Kidney (tissue), 14 donors: ENCODE results near the gene GADD45A. TPM values are rescaled to one million over a fixed set of nuclear protein-coding genes. Genes with fewer than 3 reads are reported as not detected.

Source experiments
- DNase-seq, 5 donors: peaks; one replicate each; pipeline ENCODE4 v3.0.0-alpha.2; 2013 to 2020
- FAIRE-seq: peaks from 2 replicates; lab custom pipeline; 2012; peaks lifted over from hg19 to GRCh38; lab: Jason Lieb, UNC
- H3K27ac ChIP-seq, 2 donors: one replicate each; pipeline ENCODE4 v1.7.0; 2013; ENCODE audit warnings: low read depth in 2 of 2, low read length in 2 of 2, inconsistent platforms in 1 of 2
- H3K27me3 ChIP-seq: one replicate; pipeline ENCODE4 v1.7.1; 2013; ENCODE audit warnings: low read length, inconsistent platforms; ENCODE audit not compliant: control insufficient read depth, insufficient read depth
- H3K36me3 ChIP-seq, 3 donors: one replicate each; pipeline versions ENCODE4 v1.7.0 to v1.7.1; 2013; ENCODE audit warnings: low read length in 3 of 3, control low read depth in 1 of 3, inconsistent platforms in 1 of 3; ENCODE audit not compliant: insufficient read depth in 3 of 3, control insufficient read depth in 2 of 3
- H3K4me1 ChIP-seq, 3 donors: one replicate each; pipeline versions ENCODE4 v1.7.0 to v1.7.1; 2013; ENCODE audit warnings: low read length in 3 of 3, inconsistent platforms in 1 of 3, low read depth in 1 of 3; ENCODE audit not compliant: control insufficient read depth in 2 of 3, insufficient read depth in 2 of 3
- H3K4me3 ChIP-seq, 3 donors: one replicate each; pipeline versions ENCODE4 v1.7.0 to v1.8.1; 2013; ENCODE audit warnings: low read length in 3 of 3, control low read depth in 1 of 3, inconsistent platforms in 1 of 3
- H3K9ac ChIP-seq, 3 donors: one replicate each; pipeline versions ENCODE4 v1.7.0 to v1.7.1; 2013; ENCODE audit warnings: low read length in 3 of 3, control low read depth in 1 of 3, inconsistent platforms in 1 of 3
- H3K9me3 ChIP-seq, 3 donors: one replicate each; pipeline versions ENCODE4 v1.7.0 to v1.7.1; 2013; ENCODE audit warnings: low read length in 3 of 3, control low read depth in 1 of 3, inconsistent platforms in 1 of 3; ENCODE audit not compliant: control insufficient read depth in 2 of 3, insufficient read depth in 1 of 3
- CTCF ChIP-seq: IDR thresholded peaks from 3 replicates; pipeline ENCODE4 v1.5.1; 2012; ENCODE audit warnings: mild to moderate bottlenecking, moderate library complexity, borderline replicate concordance; ENCODE audit not compliant: insufficient read depth; ENCODE audit errors: extremely low read depth
- intact Hi-C: fragments of 100-400 bp; cut with DNase I; formaldehyde crosslinking; loops from one replicate; pipeline ENCODE4 v1.11.1; 2022
- polyA plus RNA-seq: library from polyadenylated mRNA; stranded (reverse); fragments of 350-450 nt; fragmentation: Illumina TruSeq; extraction: RNeasy Lipid Tissue Mini Kit (QIAGEN cat#74804); gene quantifications from one replicate; pipeline ENCODE4 v1.2.3, GENCODE V29; 2014; ENCODE audit warnings: low read depth, low replicate concordance; ENCODE audit not compliant: insufficient read depth
- total RNA-seq: library from RNA; stranded (reverse); fragmentation: NEBNext Ultra II Directional; extraction: Animal tissue kit (Norgen Biotek cat#: 25700); gene quantifications from one replicate; pipeline ENCODE4 v1.2.1, GENCODE V29; 2021
- donor health status: control.
- donor health status: control.
- donor health status: control.
- donor health status: control.
- donor health status: control.
- donor health status: DM: yes; HTN: yes; CAD: no.
- donor health status: Normal renal cell carcinoma (clear cell type).

GADD45A gene
- total and polyA plus RNA-seq, 2 donors from 2014 or later, result 85.6 to 218 TPM

DNA sequence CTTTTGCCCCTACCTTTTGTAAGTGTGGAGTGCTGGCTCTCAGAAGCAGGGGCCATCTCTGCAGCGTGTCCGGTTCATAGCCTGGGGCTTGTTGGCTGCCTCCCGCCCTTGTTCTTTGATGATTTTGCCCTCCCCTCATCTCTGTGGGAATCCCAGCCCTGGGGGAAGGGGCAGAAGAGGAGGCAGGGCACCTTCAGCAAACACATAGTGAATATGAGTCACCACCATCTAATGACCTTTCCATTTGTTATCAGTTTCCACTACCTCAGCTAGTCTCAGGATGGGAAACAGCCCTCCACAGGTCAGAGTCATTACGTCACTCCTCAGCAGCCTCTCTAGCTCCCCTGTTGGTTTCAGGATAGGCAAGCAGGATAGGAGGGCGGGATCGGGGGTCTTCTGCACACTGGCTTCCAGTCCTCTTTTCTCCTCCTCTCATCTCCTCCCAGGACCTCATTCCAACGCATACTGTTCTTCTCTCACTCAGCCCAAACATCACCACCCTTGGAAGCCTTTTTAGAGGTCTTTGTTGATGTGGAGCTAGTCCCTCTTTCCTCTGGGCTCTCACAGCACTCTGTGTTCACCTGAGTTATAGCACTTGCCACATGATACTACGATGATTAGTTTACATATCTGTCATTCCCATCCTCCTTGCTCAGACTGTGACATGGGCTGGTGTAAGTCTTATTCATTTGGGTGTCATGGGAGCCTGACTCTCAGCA lies 15.8 kb downstream of the GADD45A start:
- no peaks in the 10 kb centered on the region for H3K9me3 ChIP-seq
- no peak overlapping the region for H3K27ac ChIP-seq
- no peak overlapping the region for H3K4me3 ChIP-seq
- H3K36me3 ChIP-seq, result peaks cover 3 to 24% (median 7%) of the 10 kb centered on the region in 3 donors
- peaks cover 0 to 2% (median 0%) of the 10 kb centered on the region in 3 donors for H3K4me1 ChIP-seq
- FAIRE-seq (no peak), DNase-seq (peak in 1 of 5 donors; percentile 58)
- TF ChIP-seq CTCF, result no peak
- intact Hi-C loops, result no loop called here
- no peaks in the 10 kb centered on the region for H3K27me3 ChIP-seq
- H3K9ac ChIP-seq, result no peak overlapping the region

DNA sequence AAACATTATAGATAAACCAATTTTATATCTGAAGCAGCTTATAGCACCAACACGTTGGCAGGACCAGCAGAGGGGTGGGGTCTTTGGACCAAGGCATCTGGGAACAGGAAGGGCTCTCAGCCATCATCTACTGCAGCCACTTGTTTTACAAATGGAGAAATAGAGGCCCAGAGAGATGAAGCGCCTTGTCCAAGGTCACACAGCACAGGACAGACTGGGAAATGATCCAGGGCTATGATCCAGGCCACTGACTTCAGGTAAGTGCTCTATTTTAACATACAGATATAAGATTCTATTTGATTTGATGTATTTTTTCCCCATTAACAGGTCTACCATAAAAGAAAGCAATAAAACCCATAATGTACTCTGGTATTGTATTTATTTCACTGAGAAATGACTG lies 16.9 kb downstream of the GADD45A start:
- intact Hi-C loops, result no loop called here
- Histone ChIP-seq H3K27me3 (no peaks in the 10 kb centered on the region), H3K9me3 (no peaks in the 10 kb centered on the region), H3K27ac (no peak overlapping the region), H3K36me3 (peaks cover 6 to 29% (median 7%) of the 10 kb centered on the region in 3 donors), H3K4me3 (no peak overlapping the region), H3K4me1 (peaks cover 0 to 6% (median 3%) of the 10 kb centered on the region in 3 donors), H3K9ac (no peak overlapping the region)
- no peak for DNase-seq
- no peak for TF ChIP-seq CTCF
- no peak for FAIRE-seq

DNA sequence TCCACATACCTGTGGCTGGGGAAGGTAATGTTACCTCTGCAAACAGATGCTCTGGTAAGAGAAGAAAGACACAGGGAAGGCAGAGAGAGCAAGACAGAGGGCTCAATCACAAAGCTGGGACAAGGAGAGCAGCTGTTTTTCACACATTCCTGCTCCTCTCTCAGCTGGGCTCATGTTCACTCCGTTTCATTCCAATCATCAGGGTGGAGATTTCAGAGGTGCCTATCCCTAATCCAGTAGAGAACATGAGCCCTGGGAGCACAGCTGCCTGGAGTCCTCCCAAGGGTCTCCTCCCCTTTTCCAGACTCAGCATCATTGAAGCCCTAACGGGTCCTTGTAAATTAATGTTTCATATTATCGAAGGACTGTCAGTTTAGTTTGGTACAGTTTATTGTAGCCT lies 19.4 kb downstream of the GADD45A start:
- H3K36me3 ChIP-seq, result peaks cover 6 to 29% (median 7%) of the 10 kb centered on the region in 3 donors
- no peak overlapping the region for H3K27ac ChIP-seq
- no peaks in the 10 kb centered on the region for H3K27me3 ChIP-seq
- no peak overlapping the region for H3K9ac ChIP-seq
- intact Hi-C loops, result no loop called here
- no peaks in the 10 kb centered on the region for H3K9me3 ChIP-seq
- TF ChIP-seq CTCF, result no peak
- no peak for FAIRE-seq
- H3K4me3 ChIP-seq, result no peak overlapping the region
- no peak for DNase-seq
- H3K4me1 ChIP-seq, result peaks cover 0 to 6% (median 3%) of the 10 kb centered on the region in 3 donors
